Astrocyte (in vitro differentiated cells and primary cell): ENCODE results near the gene ELK3. TPM values are rescaled to one million over a fixed set of nuclear protein-coding genes. Genes with fewer than 3 reads are reported as not detected.

ENCODE experiments used
- DNase-seq: peaks from one replicate; pipeline ENCODE4 v3.0.0-alpha.2; 2010; ENCODE audit warnings: low read depth
- FAIRE-seq: peaks from 2 replicates; lab custom pipeline; 2011; peaks lifted over from hg19 to GRCh38; lab: Jason Lieb, UNC
- H2AFZ ChIP-seq: 2 replicates; pipeline ENCODE4 v1.6.0; 2012; ENCODE audit warnings: low read depth, low read length, inconsistent platforms
- H3K27ac ChIP-seq: 2 replicates; pipeline ENCODE4 v1.5.1; 2011; ENCODE audit warnings: low read depth, low read length, inconsistent platforms
- H3K27me3 ChIP-seq: 2 replicates; pipeline ENCODE4 v1.6.0; 2011; ENCODE audit warnings: low read length, inconsistent platforms; ENCODE audit not compliant: insufficient read depth
- H3K36me3 ChIP-seq: 2 replicates; pipeline ENCODE4 v1.5.1; 2011; ENCODE audit warnings: low read length, inconsistent platforms; ENCODE audit not compliant: insufficient read depth
- H3K4me1 ChIP-seq: 2 replicates; pipeline ENCODE4 v1.5.1; 2011; ENCODE audit warnings: low read length, inconsistent platforms; ENCODE audit not compliant: insufficient read depth
- H3K4me2 ChIP-seq: 2 replicates; pipeline ENCODE4 v1.6.0; 2012; ENCODE audit warnings: low read length, inconsistent platforms
- H3K4me3 ChIP-seq: 2 replicates; pipeline ENCODE4 v1.5.1; 2011; ENCODE audit warnings: low read depth, mild to moderate bottlenecking, low read length, inconsistent platforms; ENCODE audit not compliant: insufficient read depth
- H3K79me2 ChIP-seq: 2 replicates; pipeline ENCODE4 v1.6.0; 2012; ENCODE audit warnings: mild to moderate bottlenecking, low read length, inconsistent platforms; ENCODE audit not compliant: insufficient read depth
- H3K9ac ChIP-seq: 2 replicates; pipeline ENCODE4 v1.6.0; 2012; ENCODE audit warnings: mild to moderate bottlenecking, low read length, inconsistent platforms
- H3K9me3 ChIP-seq: 2 replicates; pipeline ENCODE4 v1.5.1; 2012; ENCODE audit warnings: low read depth, mild to moderate bottlenecking, low read length, inconsistent platforms; ENCODE audit not compliant: insufficient read depth
- H4K20me1 ChIP-seq: 2 replicates; pipeline ENCODE4 v1.6.0; 2012; ENCODE audit warnings: low read length, inconsistent platforms; ENCODE audit not compliant: insufficient read depth
- H3K27ac Mint-ChIP-seq: one replicate; pipeline ENCODE4 v1.8.0; 2021; ENCODE audit warnings: mild to moderate bottlenecking, mixed read lengths; ENCODE audit not compliant: unreplicated experiment
- H3K27me3 Mint-ChIP-seq: one replicate; pipeline ENCODE4 v1.8.0; 2021; ENCODE audit warnings: low read depth, mixed read lengths; ENCODE audit not compliant: unreplicated experiment
- H3K36me3 Mint-ChIP-seq: one replicate; pipeline ENCODE4 v1.8.0; 2021; ENCODE audit warnings: low read depth, mixed read lengths; ENCODE audit not compliant: unreplicated experiment
- H3K4me1 Mint-ChIP-seq: one replicate; pipeline ENCODE4 v1.8.0; 2021; ENCODE audit warnings: low read depth, mixed read lengths; ENCODE audit not compliant: unreplicated experiment
- H3K4me3 Mint-ChIP-seq: one replicate; pipeline ENCODE4 v1.8.0; 2021; ENCODE audit warnings: mild to moderate bottlenecking, moderate library complexity, mixed read lengths; ENCODE audit not compliant: unreplicated experiment
- H3K9me3 Mint-ChIP-seq: one replicate; pipeline ENCODE4 v1.8.0; 2021; ENCODE audit warnings: mild to moderate bottlenecking, mixed read lengths; ENCODE audit not compliant: unreplicated experiment
- CTCF ChIP-seq: IDR thresholded peaks from 2 replicates; pipeline ENCODE4 v1.5.1; 2011; ENCODE audit warnings: low read depth, mild to moderate bottlenecking, inconsistent platforms, low read length, moderate library complexity; ENCODE audit not compliant: insufficient read depth
- EZH2 ChIP-seq: IDR thresholded peaks from 2 replicates; pipeline ENCODE4 v1.6.1; 2012; ENCODE audit warnings: mild to moderate bottlenecking, low read length, inconsistent platforms; ENCODE audit not compliant: insufficient read depth
- total RNA-seq: library from RNA; stranded (reverse); gene quantifications from 2 replicates; pipeline ENCODE4 v1.2.1, GENCODE V29; 2021

Gene ELK3
- total RNA-seq, 1 donor from 2014 or later: 62.7 TPM

GRCh38 chr12:96167492-96167891 is 26.7 kb upstream of the ELK3 start:
- H3K27me3 Mint-ChIP-seq: peaks cover 25% of the 10 kb centered on the region
- H3K9me3 Mint-ChIP-seq: peaks cover 3% of the 10 kb centered on the region
- Histone ChIP-seq H4K20me1 (no peaks in the 10 kb centered on the region), H3K36me3 (no peaks in the 10 kb centered on the region), H3K9ac (no peak overlapping the region), H3K9me3 (no peaks in the 10 kb centered on the region), H3K4me2 (no peak overlapping the region), H3K79me2 (no peaks in the 10 kb centered on the region), H2AFZ (no peak overlapping the region), H3K4me3 (no peak overlapping the region), H3K4me1 (no peaks in the 10 kb centered on the region), H3K27me3 (no peaks in the 10 kb centered on the region), H3K27ac (no peak overlapping the region)
- H3K36me3 Mint-ChIP-seq: no peaks in the 10 kb centered on the region
- no peak overlapping the region for H3K27ac Mint-ChIP-seq
- no peak overlapping the region for H3K4me3 Mint-ChIP-seq
- FAIRE-seq (no peak), DNase-seq (no peak)
- peaks cover 18% of the 10 kb centered on the region for H3K4me1 Mint-ChIP-seq
- TF ChIP-seq EZH2: no peak
- no peak for TF ChIP-seq CTCF

GRCh38 chr12:96170328-96170727 is 23.8 kb upstream of the ELK3 start:
- H3K36me3 Mint-ChIP-seq: no peaks in the 10 kb centered on the region
- H3K79me2 ChIP-seq: no peaks in the 10 kb centered on the region
- H3K9me3 ChIP-seq: no peaks in the 10 kb centered on the region
- no peak for DNase-seq
- H3K27ac ChIP-seq: no peak overlapping the region
- no peak overlapping the region for H3K9ac ChIP-seq
- H3K27me3 ChIP-seq: no peaks in the 10 kb centered on the region
- H4K20me1 ChIP-seq: no peaks in the 10 kb centered on the region
- no peaks in the 10 kb centered on the region for H3K36me3 ChIP-seq
- no peak overlapping the region for H3K4me2 ChIP-seq
- H3K9me3 Mint-ChIP-seq: peaks cover 8% of the 10 kb centered on the region
- H2AFZ ChIP-seq: no peak overlapping the region
- TF ChIP-seq CTCF (no peak), EZH2 (no peak)
- H3K4me1 Mint-ChIP-seq: peaks cover 14% of the 10 kb centered on the region
- H3K27ac Mint-ChIP-seq: no peak overlapping the region
- no peaks in the 10 kb centered on the region for H3K4me1 ChIP-seq
- no peak overlapping the region for H3K4me3 ChIP-seq
- peaks cover 26% of the 10 kb centered on the region for H3K27me3 Mint-ChIP-seq
- FAIRE-seq: no peak
- H3K4me3 Mint-ChIP-seq: no peak overlapping the region

- Histone ChIP-seq H4K20me1 (no peaks in the 10 kb centered on the region), H3K4me3 (no peak overlapping the region), H2AFZ (no peak overlapping the region), H3K27me3 (no peaks in the 10 kb centered on the region), H3K4me2 (no peak overlapping the region), H3K9me3 (no peaks in the 10 kb centered on the region), H3K4me1 (no peaks in the 10 kb centered on the region), H3K36me3 (no peaks in the 10 kb centered on the region), H3K79me2 (no peaks in the 10 kb centered on the region), H3K27ac (no peak overlapping the region), H3K9ac (no peak overlapping the region)
- DNase-seq (no peak), FAIRE-seq (no peak)
- no peak overlapping the region for H3K27ac Mint-ChIP-seq
- H3K36me3 Mint-ChIP-seq: no peaks in the 10 kb centered on the region
- H3K27me3 Mint-ChIP-seq: peaks cover 26% of the 10 kb centered on the region
- peaks cover 10% of the 10 kb centered on the region for H3K4me1 Mint-ChIP-seq
- no peak for TF ChIP-seq CTCF
- no peak for TF ChIP-seq EZH2
- peaks cover 8% of the 10 kb centered on the region for H3K9me3 Mint-ChIP-seq
- no peak overlapping the region for H3K4me3 Mint-ChIP-seq
These were observed 23.4 kb upstream of the ELK3 start for GRCh38 chr12:96170762-96171161.
